Endothelial cell of coronary artery (primary cell): Measurements from ENCODE around the gene TCF7L2. TPM values are rescaled to one million over a fixed set of nuclear protein-coding genes. Genes with fewer than 3 reads are reported as not detected.

Experiments
- total RNA-seq: library from RNA; depleted of rRNA; stranded (reverse); fragments of >200 nt; gene quantifications from 2 replicates; pipeline ENCODE4 v1.2.3, GENCODE V29; 2014

TCF7L2 gene
- 2.8 and 4.9 TPM in 2 replicates for total RNA-seq

GRCh38 chr10:112949875-112950507 is at the start of gene TCF7L2:
Gene TCF7L2 (plus strand): TSS chr10:112950247. CDS start chr10:112950757, 510 bp downstream.

